SU-DHL-6 (cell line): ENCODE results near the gene PCDHGB4.
A peak's percentile ranks its signal among the peaks of the same experiment; 100 is the strongest.

ENCODE experiments used
- CTCF ChIP-seq: fragments of 200-600 bp; sonication (generic); IDR thresholded peaks from one replicate; pipeline ENCODE4 v1.5.1; 2017; ENCODE audit warnings: antibody characterized with exemption, mild to moderate bottlenecking, low read length, moderate library complexity; ENCODE audit not compliant: insufficient read depth, poor library complexity, severe bottlenecking
- EZH2phosphoT487 ChIP-seq: fragments of 200-600 bp; sonication (generic), shearing (Covaris generic); conservative IDR thresholded peaks from 2 replicates; pipeline ENCODE4 v1.6.1; 2018; ENCODE audit warnings: mild to moderate bottlenecking, antibody characterized with exemption, low read length, moderate library complexity, mixed read lengths

GRCh38 chr5:141369994-141370848, 17.3 kb upstream of the PCDHGB4 start, which contains the start of gene PCDHGB3:
- TF ChIP-seq CTCF (peak; percentile 74), EZH2phosphoT487 (no peak)
